GM19025 (cell line): ENCODE data around the gene GPR101.

Experiments
- ATAC-seq: cut with Tn5 transposase; IDR thresholded peaks from one replicate; pipeline ENCODE4 v1.9.1; 2021; ENCODE audit warnings: mild to moderate bottlenecking, low read depth, moderate library complexity; ENCODE audit not compliant: unreplicated experiment

GPR101 gene, protein sequence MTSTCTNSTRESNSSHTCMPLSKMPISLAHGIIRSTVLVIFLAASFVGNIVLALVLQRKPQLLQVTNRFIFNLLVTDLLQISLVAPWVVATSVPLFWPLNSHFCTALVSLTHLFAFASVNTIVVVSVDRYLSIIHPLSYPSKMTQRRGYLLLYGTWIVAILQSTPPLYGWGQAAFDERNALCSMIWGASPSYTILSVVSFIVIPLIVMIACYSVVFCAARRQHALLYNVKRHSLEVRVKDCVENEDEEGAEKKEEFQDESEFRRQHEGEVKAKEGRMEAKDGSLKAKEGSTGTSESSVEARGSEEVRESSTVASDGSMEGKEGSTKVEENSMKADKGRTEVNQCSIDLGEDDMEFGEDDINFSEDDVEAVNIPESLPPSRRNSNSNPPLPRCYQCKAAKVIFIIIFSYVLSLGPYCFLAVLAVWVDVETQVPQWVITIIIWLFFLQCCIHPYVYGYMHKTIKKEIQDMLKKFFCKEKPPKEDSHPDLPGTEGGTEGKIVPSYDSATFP

DNA sequence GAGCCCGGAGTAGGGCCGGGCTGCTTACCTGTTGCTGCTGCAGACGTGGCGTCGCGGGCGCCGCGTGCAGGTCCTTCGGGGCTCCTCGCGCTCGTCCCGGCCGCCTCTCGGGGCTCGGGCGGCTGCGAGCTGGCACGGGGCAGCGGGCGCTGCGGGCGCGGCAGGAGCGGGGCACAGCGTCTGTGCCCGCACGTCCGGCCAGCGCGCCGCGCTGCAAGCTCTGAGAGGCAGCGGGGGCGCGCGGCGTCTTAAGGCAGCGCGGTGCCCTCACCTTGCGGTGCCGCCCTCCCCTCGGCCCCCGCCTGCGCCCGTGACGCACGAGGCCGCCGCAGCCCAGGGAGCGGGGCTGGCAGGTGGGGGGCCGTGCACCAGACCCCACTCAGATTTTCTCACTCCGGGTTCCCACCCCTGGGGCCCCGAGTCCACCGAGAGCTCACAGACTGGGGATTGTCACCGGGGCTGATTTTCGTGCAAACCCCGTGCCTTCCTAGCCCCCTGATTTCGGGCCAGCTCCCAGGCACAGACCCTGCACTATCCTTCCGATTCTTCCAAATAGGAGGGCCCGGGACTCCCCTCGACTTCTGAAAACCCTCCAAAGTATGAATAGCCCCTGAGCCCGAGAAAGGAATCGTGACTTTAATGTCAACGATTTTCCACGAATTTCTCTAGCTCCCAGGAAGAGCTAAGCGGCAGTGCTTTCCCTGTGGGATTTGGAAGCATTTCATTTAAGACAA lies at the start of gene GPR101:
Gene GPR101 (minus strand): TSS at position 222 of the 734 bp plus-strand sequence. CDS start 2,321 bp downstream, outside the sequence.
- ATAC-seq = no peak

- no peak for ATAC-seq
These were observed 47.4 kb upstream of the GPR101 start for GRCh38 chrX:137081239-137081638.

DNA sequence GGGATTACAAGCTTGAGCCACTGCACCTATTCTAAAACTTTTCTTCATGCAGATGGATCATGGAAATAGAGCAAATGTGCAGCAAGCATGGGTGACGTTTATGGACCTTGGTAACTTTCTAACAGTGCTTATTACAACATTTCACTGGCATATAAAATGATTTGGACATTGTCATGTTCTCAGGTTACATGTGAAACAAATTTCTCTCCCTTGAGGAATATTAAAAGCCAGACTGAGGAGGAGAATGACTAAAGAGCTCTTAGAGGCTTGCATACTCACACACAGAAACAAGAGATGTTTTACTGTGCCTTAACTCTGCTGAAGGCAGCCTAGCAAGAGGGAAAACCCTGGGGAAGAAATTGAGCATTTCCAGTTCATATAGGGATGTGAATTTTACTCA lies 38.6 kb upstream of the GPR101 start:
- ATAC-seq = no peak

- no peak for ATAC-seq
These were observed 37.8 kb upstream of the GPR101 start for GRCh38 chrX:137071596-137071995.

GRCh38 chrX:137067147-137067546 lies 33.4 kb upstream of the GPR101 start:
- ATAC-seq = no peak

DNA sequence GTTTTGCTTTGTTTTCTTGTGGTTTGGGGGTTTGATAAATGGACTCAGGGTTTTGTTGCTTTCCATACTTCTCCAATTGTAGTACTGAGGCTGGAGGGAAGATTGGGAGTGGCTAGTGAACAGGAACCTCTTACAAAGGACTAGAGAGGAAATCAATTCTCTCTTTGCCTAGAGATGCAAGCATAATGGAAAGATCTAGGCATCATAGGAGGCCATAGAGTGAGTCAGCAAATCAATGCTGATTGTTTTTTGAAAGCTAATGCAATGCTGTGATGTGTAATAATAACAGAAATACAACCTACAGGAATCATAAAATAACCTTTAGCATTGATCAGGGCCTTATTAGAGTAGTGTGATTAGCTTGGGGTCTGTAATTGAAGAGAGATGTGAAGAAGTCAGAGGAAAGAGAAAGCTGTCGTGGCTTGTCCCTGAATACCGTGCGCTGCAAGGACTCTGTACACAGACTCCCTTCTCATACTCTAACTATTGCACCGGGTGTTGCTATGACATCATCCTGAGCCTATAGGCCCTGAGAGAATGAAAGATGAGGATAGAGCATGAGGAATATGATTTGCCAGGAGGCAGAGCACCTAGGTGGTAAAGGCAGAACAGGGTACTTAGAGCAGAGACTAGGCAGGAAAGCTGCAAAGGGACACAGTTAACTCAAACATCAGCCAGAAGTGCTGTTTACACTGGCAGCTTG lies 29.3 kb upstream of the GPR101 start:
- no peak for ATAC-seq

DNA sequence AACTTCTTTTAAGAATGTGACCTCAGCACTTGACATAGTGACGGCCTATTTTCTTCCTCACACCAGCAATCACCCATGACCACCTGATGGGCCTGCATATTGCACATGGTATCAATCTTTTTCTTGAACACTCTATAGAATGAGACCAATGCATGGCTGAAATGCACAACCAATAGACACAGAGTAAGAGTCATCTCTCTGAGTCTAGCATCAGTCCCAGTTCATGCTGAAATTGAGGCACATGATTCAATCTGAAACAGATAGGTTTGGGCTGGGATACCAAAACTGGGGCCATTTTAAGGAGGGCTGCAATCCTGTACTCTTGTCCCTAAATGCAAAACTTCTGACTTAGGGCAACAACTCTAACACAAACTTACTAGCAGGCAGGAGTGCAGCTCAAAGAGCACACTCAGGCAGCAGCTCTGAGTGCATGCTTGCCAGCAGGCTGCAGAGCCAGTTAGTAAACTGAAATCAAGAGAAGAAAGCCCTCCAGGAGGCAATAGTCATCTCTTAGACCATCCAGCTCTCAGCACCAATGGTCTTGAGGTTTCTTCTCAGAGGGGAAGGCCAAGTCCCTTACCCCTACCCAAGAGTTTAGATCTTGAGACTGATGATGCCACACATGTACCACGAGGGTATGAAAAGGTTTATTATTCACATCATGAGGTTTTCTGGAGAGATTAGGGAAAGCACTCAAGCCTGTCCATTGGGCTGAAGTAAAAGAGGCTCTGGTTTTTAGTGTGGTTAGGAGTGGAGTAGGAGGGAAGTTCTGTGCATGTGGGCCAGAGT lies 24.7 kb upstream of the GPR101 start:
- no peak for ATAC-seq

DNA sequence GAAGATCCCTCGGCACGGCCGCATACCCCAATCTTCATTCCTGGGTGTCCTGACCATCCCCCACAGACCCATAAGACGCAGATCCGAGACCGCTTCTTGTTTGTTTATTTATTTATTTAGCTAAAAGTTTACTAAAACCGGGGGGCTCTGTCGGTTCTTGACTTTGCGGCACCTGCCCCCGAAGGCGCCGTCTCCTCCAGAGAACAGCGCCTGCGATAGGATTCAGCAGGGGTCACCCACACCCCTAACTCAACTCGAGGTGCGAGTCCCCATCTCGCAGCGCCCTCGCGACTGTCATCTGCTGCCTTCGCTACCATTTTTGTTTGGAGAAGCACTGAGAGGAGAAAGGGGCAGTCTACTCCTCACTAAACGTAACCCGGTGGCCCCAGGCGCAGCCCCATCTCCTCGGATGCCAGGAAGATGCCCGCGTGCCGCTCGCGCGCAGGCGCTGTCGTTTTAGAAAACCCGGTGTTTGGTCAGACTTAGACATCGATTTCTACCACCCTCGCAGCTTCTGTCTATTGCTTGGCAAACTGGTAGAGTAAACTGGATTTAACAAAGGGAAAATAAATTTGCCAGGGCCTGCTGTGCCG lies 18.9 kb upstream of the GPR101 start:
- no peak for ATAC-seq

DNA sequence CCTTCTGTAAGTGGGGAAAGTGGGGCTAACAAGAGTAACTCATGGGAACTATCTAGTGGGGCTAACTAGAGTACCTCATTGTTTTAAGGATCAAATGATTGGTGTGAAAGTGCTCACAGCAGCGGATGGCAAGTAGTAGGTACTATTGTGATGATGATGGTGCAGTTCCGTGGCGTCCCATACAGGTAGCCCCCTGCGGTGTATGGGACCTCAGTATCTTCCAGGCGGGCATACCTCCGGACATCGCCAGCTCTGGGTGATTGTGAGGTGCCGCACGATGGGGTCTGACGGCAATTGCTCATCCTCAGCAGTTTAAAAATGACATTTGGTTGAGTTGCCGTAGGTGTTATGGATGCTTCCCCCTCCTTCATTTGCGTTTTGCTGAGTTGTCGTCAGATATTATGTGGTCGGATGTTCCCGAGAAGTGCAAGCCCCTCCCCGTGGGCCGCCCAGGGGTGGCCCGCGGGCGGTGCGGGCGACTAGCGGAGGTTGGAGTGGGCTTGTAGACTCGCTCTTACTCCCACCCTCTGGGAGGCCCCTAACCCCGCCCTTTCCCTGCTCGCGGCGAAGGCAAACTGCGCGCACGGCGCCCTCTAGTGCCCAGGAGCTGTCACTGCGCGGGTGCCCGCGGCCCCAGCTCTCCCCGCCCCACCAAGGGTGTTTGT lies 18.3 kb upstream of the GPR101 start:
- ATAC-seq = peak; percentile 91

DNA sequence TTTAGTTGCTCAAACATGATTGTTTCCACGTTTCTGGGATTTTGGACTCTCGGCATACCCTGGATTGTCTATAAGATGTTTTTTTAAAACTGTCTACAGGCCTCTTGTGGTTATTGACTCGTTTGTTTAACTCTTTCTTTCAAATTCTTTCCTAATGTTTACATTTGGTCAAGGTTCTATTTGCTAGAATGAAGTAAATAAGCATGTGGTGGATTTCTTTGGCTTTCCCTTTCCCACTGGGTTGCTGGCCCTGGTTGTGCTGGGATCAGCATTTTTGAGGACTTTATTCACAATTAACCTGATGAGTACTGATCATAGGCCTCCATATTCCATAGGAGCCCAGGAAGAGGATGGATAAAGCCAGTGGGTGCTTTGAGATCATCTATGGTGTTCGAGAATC lies 11.1 kb upstream of the GPR101 start:
- no peak for ATAC-seq

GRCh38 chrX:137043736-137044135 lies 9.9 kb upstream of the GPR101 start:
- ATAC-seq = no peak

- ATAC-seq = no peak
These were observed 7.5 kb upstream of the GPR101 start for GRCh38 chrX:137041329-137041728.

- no peak for ATAC-seq
These were observed 6.5 kb upstream of the GPR101 start for GRCh38 chrX:137040113-137040794.

GRCh38 chrX:137034508-137034872 lies 695 bp upstream of the GPR101 start:
- ATAC-seq = no peak

DNA sequence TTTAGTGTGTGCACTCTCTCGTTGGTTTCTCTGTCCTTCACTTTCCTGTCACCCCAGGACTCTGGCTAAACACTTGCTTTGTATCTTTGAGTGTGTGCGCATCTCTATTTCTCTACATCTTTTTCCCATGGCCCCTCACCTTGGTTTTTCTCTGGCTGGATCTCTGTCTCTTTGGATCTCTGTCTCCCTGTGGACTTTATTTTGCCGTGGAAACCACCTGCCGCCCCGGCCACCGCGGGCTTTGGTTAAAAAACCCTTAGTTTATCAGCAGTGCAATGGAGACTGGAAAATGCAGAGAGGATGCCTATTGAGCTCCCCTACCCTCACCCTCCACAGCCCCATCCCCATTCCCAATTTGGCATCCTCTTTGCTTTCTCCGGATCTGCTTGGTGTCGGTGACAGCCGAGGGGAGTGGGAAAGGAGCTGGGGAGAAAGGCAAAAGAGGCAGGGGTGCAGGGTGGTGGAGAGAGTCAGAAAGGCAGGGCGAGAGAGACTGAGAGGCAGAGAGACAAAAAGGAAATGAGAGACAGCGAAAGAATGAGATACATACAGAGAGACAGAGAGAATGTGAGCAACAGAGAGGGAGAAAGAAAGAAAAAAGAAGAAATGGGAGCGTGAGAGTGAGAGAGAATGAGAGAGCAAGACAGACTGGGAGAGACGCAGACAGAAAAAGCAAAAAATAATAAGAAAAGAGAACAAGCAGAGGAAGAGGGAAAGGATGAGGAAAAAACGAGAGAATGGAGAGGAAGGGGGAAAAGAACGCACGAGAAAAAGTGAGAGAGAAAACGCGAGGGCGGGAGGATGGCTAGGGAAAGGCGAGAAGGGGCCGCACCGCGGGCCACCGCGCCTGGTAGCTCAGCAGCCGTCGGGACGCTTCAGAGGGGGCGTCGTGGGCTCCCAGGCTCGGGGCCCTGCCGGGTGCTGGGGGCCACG lies 688 bp downstream of the GPR101 start:
- no peak for ATAC-seq

GRCh38 chrX:137032341-137032694 lies 1.5 kb downstream of the GPR101 start:
- no peak for ATAC-seq

DNA sequence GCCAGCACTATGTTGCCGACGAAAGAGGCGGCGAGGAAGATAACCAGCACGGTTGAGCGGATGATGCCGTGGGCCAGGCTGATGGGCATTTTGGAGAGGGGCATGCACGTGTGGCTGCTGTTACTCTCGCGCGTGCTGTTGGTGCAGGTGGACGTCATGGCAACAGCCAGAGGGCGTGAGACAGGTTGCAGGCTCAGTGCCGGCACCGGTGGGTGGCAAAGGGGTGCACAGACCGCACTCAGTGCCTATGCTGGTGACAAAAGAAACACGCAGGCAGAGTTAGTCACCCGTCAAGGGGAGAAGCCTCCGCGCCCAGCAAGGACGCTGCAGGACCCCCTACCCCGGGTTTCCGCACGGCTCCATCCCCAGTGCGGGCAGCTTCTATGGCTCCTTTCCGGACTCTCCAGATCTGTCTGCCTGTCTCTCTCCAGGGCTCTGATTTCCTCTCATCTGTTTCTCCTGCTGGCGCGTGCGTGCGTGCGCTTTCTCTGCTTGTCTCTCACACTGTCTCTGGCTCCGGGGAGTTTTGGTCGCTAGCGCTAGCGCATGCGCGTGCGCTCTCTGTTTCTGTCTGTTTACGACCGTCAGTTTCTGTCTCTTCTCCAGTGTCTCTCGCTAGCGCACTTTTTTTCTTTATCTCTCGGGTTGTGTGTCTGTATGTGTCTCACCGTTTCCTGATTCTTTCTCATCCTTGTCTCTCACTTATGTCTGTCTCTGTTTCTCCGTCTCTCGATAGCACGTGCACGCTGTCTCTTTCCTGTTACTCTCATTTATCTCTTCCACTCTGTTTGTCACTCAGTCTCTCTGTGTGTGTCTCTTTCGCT lies 2.1 kb downstream of the GPR101 start:
- peak; percentile 84 for ATAC-seq
